ENCODE measurements around the gene NUCKS1. TPM values are rescaled to one million over a fixed set of nuclear protein-coding genes. Genes with fewer than 3 reads are reported as not detected.
A peak's percentile ranks its signal among the peaks of the same experiment; 100 is the strongest.

NUCKS1 gene
- total RNA-seq, 1 experiment from 2014 or later, result 401 TPM

DNA sequence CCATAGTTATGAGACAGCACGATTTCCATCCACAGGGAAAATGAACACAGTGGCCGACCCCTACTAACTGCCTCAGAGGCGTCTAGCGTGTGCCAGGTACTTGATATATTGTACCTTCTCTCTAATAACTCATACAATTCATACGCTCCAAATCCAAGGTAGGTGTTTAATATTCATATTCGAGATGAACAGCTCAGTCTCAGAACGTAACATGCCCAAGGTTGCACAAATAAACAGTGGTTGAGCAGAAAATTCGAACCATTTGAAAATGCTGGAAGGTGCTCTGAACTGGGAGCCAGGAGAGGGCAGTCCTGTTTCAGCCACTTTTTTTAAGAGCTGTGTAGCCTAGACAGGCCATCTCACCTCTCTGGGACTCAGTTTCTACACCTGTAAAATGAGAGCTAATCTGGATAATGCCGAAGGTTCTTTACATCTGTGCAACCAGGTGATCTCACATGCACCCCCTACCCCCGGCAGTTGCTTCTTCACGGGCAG lies 77.5 kb downstream of the NUCKS1 start (continued):
- TF ChIP-seq, protein P1, sequence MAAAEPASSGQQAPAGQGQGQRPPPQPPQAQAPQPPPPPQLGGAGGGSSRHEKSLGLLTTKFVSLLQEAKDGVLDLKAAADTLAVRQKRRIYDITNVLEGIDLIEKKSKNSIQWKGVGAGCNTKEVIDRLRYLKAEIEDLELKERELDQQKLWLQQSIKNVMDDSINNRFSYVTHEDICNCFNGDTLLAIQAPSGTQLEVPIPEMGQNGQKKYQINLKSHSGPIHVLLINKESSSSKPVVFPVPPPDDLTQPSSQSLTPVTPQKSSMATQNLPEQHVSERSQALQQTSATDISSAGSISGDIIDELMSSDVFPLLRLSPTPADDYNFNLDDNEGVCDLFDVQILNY (CRISPR knock-in tag; IDR thresholded peaks at IDR 0.05), result no peak
- TF ChIP-seq ZBTB21 (CRISPR knock-in tag; IDR thresholded peaks at IDR 0.05; ENCODE audit: borderline replicate concordance) (no peak), RORB (CRISPR knock-in tag; IDR thresholded peaks at IDR 0.05) (no peak)
- TF ChIP-seq, protein P2, sequence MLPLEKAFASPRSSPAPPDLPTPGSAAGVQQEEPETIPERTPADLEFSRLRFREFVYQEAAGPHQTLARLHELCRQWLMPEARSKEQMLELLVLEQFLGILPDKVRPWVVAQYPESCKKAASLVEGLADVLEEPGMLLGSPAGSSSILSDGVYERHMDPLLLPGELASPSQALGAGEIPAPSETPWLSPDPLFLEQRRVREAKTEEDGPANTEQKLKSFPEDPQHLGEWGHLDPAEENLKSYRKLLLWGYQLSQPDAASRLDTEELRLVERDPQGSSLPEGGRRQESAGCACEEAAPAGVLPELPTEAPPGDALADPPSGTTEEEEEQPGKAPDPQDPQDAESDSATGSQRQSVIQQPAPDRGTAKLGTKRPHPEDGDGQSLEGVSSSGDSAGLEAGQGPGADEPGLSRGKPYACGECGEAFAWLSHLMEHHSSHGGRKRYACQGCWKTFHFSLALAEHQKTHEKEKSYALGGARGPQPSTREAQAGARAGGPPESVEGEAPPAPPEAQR (CRISPR knock-in tag; IDR thresholded peaks at IDR 0.05), result no peak

DNA sequence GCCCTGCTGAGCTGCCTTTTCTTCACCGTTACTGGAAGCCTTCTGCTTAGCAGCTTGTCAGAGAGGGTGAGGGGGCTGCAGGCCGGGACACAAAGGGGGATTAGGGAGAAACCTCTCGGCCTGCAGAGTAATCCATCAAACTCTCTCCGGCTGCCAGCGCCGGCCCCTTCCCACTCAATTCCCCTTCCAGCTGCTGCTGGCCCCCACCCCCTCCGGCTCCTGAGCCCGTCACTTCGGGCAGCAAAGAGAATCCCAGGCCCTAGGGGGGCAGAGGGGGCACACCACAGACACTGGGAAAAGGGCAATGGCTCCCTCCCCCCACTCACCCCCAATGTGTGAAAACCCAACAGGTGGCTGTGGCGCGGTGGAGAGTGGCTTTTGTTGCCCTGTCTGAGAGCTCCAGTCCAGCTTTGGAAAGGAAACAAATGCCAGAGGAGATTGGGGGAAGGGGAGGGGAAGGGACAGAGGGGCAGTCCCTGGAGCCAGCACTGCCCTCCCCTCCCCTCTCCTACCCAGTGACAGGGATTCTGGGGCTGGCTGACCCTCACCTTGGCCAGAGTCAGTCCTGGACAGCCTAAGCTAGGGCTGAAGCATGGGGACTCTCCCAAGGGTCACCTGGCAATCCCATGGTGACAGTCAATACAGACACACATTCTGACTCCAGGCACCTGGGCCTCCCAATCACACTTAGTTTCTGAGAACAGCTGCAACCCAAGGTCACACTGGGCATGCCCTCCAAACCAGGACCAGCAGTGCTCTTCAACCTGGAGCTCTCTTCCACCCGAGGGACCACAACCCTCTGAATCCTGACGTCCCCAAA lies 79.2 kb downstream of the NUCKS1 start:
- Mint-ChIP-seq H3K27ac (peak overlapping the region; percentile 93), H3K27me3 (ENCODE audit: low read depth) (no peaks in the 10 kb centered on the region), H3K9me3 (no peaks in the 10 kb centered on the region), H3K4me1 (peaks cover 68% of the 10 kb centered on the region), H3K36me3 (no peaks in the 10 kb centered on the region), H3K4me3 (peak overlapping the region; percentile 47)
- CTCF ChIA-PET, result interaction anchor here (0.5 to 19.1 kb wide), 12 partner anchors 9 to 442 kb away, joined by 3 to 468 read pairs (median 3); partner anchors contain the start of gene SLC45A3
- DNase-seq (ENCODE audit: low spot score) (no peak), ATAC-seq (peak; percentile 50)
- TF ChIP-seq, protein P3, sequence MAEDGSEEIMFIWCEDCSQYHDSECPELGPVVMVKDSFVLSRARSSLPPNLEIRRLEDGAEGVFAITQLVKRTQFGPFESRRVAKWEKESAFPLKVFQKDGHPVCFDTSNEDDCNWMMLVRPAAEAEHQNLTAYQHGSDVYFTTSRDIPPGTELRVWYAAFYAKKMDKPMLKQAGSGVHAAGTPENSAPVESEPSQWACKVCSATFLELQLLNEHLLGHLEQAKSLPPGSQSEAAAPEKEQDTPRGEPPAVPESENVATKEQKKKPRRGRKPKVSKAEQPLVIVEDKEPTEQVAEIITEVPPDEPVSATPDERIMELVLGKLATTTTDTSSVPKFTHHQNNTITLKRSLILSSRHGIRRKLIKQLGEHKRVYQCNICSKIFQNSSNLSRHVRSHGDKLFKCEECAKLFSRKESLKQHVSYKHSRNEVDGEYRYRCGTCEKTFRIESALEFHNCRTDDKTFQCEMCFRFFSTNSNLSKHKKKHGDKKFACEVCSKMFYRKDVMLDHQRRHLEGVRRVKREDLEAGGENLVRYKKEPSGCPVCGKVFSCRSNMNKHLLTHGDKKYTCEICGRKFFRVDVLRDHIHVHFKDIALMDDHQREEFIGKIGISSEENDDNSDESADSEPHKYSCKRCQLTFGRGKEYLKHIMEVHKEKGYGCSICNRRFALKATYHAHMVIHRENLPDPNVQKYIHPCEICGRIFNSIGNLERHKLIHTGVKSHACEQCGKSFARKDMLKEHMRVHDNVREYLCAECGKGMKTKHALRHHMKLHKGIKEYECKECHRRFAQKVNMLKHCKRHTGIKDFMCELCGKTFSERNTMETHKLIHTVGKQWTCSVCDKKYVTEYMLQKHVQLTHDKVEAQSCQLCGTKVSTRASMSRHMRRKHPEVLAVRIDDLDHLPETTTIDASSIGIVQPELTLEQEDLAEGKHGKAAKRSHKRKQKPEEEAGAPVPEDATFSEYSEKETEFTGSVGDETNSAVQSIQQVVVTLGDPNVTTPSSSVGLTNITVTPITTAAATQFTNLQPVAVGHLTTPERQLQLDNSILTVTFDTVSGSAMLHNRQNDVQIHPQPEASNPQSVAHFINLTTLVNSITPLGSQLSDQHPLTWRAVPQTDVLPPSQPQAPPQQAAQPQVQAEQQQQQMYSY (CRISPR knock-in tag; IDR thresholded peaks at IDR 0.05), result peak; percentile 55; the same call in 1 of the 2 replicates
- TF ChIP-seq ZNF219 (CRISPR knock-in tag; IDR thresholded peaks at IDR 0.05; ENCODE audit: borderline replicate concordance), result no peak
- TF ChIP-seq, protein P4, sequence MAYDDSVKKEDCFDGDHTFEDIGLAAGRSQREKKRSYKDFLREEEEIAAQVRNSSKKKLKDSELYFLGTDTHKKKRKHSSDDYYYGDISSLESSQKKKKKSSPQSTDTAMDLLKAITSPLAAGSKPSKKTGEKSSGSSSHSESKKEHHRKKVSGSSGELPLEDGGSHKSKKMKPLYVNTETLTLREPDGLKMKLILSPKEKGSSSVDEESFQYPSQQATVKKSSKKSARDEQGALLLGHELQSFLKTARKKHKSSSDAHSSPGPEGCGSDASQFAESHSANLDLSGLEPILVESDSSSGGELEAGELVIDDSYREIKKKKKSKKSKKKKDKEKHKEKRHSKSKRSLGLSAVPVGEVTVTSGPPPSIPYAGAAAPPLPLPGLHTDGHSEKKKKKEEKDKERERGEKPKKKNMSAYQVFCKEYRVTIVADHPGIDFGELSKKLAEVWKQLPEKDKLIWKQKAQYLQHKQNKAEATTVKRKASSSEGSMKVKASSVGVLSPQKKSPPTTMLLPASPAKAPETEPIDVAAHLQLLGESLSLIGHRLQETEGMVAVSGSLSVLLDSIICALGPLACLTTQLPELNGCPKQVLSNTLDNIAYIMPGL (CRISPR knock-in tag; IDR thresholded peaks at IDR 0.05), result 0 out of 2 replicates have a peak, but pooled peaks have one; percentile 3
- TF ChIP-seq, protein P5, sequence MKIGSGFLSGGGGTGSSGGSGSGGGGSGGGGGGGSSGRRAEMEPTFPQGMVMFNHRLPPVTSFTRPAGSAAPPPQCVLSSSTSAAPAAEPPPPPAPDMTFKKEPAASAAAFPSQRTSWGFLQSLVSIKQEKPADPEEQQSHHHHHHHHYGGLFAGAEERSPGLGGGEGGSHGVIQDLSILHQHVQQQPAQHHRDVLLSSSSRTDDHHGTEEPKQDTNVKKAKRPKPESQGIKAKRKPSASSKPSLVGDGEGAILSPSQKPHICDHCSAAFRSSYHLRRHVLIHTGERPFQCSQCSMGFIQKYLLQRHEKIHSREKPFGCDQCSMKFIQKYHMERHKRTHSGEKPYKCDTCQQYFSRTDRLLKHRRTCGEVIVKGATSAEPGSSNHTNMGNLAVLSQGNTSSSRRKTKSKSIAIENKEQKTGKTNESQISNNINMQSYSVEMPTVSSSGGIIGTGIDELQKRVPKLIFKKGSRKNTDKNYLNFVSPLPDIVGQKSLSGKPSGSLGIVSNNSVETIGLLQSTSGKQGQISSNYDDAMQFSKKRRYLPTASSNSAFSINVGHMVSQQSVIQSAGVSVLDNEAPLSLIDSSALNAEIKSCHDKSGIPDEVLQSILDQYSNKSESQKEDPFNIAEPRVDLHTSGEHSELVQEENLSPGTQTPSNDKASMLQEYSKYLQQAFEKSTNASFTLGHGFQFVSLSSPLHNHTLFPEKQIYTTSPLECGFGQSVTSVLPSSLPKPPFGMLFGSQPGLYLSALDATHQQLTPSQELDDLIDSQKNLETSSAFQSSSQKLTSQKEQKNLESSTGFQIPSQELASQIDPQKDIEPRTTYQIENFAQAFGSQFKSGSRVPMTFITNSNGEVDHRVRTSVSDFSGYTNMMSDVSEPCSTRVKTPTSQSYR (CRISPR knock-in tag; IDR thresholded peaks at IDR 0.05), result peak; percentile 78; the same call in 1 of the 2 replicates
- peak; percentile 51 for TF ChIP-seq SP1 (CRISPR knock-in tag; conservative IDR thresholded peaks at IDR 0.05)
- TF ChIP-seq, protein P6, sequence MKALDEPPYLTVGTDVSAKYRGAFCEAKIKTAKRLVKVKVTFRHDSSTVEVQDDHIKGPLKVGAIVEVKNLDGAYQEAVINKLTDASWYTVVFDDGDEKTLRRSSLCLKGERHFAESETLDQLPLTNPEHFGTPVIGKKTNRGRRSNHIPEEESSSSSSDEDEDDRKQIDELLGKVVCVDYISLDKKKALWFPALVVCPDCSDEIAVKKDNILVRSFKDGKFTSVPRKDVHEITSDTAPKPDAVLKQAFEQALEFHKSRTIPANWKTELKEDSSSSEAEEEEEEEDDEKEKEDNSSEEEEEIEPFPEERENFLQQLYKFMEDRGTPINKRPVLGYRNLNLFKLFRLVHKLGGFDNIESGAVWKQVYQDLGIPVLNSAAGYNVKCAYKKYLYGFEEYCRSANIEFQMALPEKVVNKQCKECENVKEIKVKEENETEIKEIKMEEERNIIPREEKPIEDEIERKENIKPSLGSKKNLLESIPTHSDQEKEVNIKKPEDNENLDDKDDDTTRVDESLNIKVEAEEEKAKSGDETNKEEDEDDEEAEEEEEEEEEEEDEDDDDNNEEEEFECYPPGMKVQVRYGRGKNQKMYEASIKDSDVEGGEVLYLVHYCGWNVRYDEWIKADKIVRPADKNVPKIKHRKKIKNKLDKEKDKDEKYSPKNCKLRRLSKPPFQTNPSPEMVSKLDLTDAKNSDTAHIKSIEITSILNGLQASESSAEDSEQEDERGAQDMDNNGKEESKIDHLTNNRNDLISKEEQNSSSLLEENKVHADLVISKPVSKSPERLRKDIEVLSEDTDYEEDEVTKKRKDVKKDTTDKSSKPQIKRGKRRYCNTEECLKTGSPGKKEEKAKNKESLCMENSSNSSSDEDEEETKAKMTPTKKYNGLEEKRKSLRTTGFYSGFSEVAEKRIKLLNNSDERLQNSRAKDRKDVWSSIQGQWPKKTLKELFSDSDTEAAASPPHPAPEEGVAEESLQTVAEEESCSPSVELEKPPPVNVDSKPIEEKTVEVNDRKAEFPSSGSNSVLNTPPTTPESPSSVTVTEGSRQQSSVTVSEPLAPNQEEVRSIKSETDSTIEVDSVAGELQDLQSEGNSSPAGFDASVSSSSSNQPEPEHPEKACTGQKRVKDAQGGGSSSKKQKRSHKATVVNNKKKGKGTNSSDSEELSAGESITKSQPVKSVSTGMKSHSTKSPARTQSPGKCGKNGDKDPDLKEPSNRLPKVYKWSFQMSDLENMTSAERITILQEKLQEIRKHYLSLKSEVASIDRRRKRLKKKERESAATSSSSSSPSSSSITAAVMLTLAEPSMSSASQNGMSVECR (CRISPR knock-in tag; IDR thresholded peaks at IDR 0.05; ENCODE audit: borderline replicate concordance), result no peak
- TF ChIP-seq, protein P7, sequence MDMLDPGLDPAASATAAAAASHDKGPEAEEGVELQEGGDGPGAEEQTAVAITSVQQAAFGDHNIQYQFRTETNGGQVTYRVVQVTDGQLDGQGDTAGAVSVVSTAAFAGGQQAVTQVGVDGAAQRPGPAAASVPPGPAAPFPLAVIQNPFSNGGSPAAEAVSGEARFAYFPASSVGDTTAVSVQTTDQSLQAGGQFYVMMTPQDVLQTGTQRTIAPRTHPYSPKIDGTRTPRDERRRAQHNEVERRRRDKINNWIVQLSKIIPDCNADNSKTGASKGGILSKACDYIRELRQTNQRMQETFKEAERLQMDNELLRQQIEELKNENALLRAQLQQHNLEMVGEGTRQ (CRISPR knock-in tag; IDR thresholded peaks at IDR 0.05), result 0 out of 2 replicates have a peak, but pooled peaks have one; percentile 5
- POLR2A ChIA-PET, result interaction anchor here (1.4 to 2.6 kb wide), 3 partner anchors 10 to 40 kb away, joined by 4 to 9 read pairs (median 6); no protein-coding TSS in a partner anchor
